HEK293T (cell line): ENCODE measurements around the gene JAK1.
"Not testable (repeated sequence)": the region's sequence is repeated elsewhere in the genome, so short reads cannot be mapped to it uniquely, and the experiment has no call there.

ENCODE experiments used
- ARNT ChIP-seq: fragments of 450-650 bp; IDR thresholded peaks from 2 replicates; pipeline ENCODE4 v1.6.1; 2017; ENCODE audit warnings: mild to moderate bottlenecking
- FOXA1 ChIP-seq: fragments of 450-650 bp; IDR thresholded peaks from 2 replicates; pipeline ENCODE4 v1.6.1; 2016; ENCODE audit warnings: mild to moderate bottlenecking
- FOXM1 ChIP-seq: fragments of 450-650 bp; IDR thresholded peaks from 2 replicates; pipeline ENCODE4 v1.6.1; 2017; ENCODE audit warnings: mild to moderate bottlenecking, borderline replicate concordance
- SP1 ChIP-seq: fragments of 450-650 bp; IDR thresholded peaks from 2 replicates; pipeline ENCODE4 v1.6.1; 2017
- ZNF384 ChIP-seq: fragments of 450-650 bp; IDR thresholded peaks from 2 replicates; pipeline ENCODE4 v1.6.1; 2016

GRCh38 chr1:64817364-64817763 lies 149.0 kb downstream of the JAK1 start:
- TF ChIP-seq ZNF384, ARNT, SP1, FOXA1, FOXM1: not testable (repeated sequence)
